Right lobe of liver (tissue), 4 donors: ENCODE results near the gene CRTC1.

ENCODE experiments used
- CTCF ChIP-seq, 4 donors: fragments of 200-600 bp in 3 of 4; fragments of 450-650 bp in 1 of 4; IDR thresholded peaks; one replicate each; pipeline versions ENCODE4 v1.5.1 to v1.8.0; 2016 to 2022; ENCODE audit warnings: antibody characterized with exemption in 4 of 4, mild to moderate bottlenecking in 2 of 4
- POLR2A ChIP-seq: fragments of 450-650 bp; IDR thresholded peaks from one replicate; pipeline ENCODE4 v1.6.1; 2017; ENCODE audit warnings: antibody characterized with exemption, mild to moderate bottlenecking
- donor health status: DM: no; HTN: no; CAD: no.
- donor health status: DM: no; HTN: no; CAD: no.
- donor health status: DM: no; HTN: yes; CAD: no.

DNA sequence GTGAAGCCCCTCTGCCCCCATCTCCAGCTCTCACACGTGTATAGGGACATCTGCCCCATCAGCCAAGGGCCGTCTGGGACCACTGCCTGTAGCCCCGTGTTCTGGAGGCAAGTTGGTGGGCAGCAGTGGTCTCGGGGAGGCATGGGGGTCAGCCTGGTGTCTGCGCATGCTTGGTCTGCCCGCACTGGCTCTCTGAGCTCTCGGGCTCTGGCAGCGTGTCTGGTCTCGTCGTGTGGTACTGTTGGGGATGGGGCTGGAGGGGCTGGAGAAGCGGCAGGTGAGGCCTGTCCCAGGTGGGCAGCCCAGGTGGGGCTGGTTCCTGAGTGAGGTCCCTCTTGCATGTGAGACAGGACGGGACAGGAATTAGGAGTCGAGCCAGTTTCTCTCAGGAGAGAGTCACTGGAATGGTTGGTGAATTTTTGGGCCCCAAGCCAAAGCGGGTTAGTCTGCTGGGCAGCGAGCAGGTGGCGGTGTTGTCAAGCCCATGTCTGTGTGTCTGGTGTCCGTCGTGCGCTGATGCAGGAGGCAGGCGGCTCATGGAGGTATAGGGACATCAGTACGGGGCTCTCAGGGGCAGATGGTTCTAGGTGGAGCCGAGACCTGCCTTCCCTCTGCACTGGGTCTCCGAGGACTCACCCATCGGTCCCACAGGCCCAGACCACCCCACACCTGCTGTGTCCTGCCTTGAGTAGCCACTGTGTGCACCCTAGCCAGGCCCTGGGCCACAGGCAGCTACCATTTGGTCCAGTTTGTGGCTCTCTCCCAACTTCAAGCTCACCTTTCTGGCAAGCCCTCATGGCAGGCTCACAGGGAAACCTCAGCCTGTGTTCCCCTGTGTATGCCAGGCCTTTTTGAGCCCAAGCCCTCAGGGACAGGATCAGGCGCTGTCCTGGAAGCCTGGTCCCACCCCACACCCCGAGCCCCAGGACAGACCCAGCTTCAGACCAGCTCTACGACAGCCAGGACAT lies 89.4 kb downstream of the CRTC1 start:
- TF ChIP-seq CTCF (IDR thresholded peaks at IDR 0.05) = no peak
- no peak for TF ChIP-seq POLR2A
